Motor neuron (in vitro differentiated cells): ENCODE results near the gene ITPRIP. TPM values are rescaled to one million over a fixed set of nuclear protein-coding genes. Genes with fewer than 3 reads are reported as not detected.

ENCODE experiments used
- ATAC-seq, 8 experiments: fragments of 200-7000 bp; cut with Tn5 transposase; replicated peaks in 6 of 8; 2 replicates each; pipeline ENCODE4 v1.8.0; 2021; ENCODE audit warnings: mild to moderate bottlenecking in 8 of 8, moderate library complexity in 8 of 8
- H3K27ac ChIP-seq, 2 donors: fragments of 250-450 bp; sonication (Bioruptor Pico); 2 replicates each; pipeline ENCODE4 v1.9.0; 2021; ENCODE audit warnings: antibody characterized with exemption in 2 of 2, mild to moderate bottlenecking in 2 of 2, moderate library complexity in 1 of 2
- H3K4me1 ChIP-seq, 2 donors: fragments of 250-450 bp; sonication (Bioruptor Pico); replicated peaks in 1 of 2; 2 replicates each; pipeline ENCODE4 v1.6.1; 2021; ENCODE audit warnings: antibody characterized with exemption in 2 of 2, mild to moderate bottlenecking in 2 of 2, moderate library complexity in 1 of 2
- H3K4me3 ChIP-seq, 5 donors: fragments of 250-450 bp; sonication (Bioruptor Pico); 2 replicates each; pipeline ENCODE4 v1.9.0; 2021; ENCODE audit warnings: antibody characterized with exemption in 5 of 5, mild to moderate bottlenecking in 5 of 5, moderate library complexity in 4 of 5
- WGBS, 10 experiments: fragments of 450-650 bp; shearing (Covaris generic); methylation state at CpG; one replicate each; pipeline ENCODE4 v1.0.0; 2022; 5-methylcytosine and 5-hydroxymethylcytosine counted together
- in situ Hi-C, 9 experiments: fragments of 400-800 bp; cut with MboI; loops; one replicate each; pipeline ENCODE4 v1.15.0; 2021; ENCODE audit warnings: low sequenced_read_pairs in 9 of 9, low pct_unique_long_range_greater_than_20kb in 2 of 9; ENCODE audit not compliant: unreplicated experiment in 9 of 9
- total RNA-seq, 8 experiments: library from RNA; unstranded; fragments of 300-600 nt; gene quantifications; 2 replicates each; pipeline versions ENCODE4 v1.2.3 to v1.2.4, GENCODE V29; 2022

The ITPRIP gene
- total RNA-seq, 8 experiments from 2014 or later: 5.4 to 17.7 (median 8.6) TPM

GRCh38 chr10:104328896-104329710 lies 9.2 kb downstream of the ITPRIP start:
- Histone ChIP-seq H3K4me1 (peaks cover 81 to 82% of the 10 kb centered on the region in 2 donors), H3K4me3 (peak overlapping the region; percentile 21 to 37 (median 30)), H3K27ac (peak overlapping the region; percentile 90 to 97)
- ATAC-seq: peak; percentile 30 to 79 (median 75)
- in situ Hi-C loops: no loop called here
- 0 to 27% (median 15%) methylated on average over 3 to 6 of the region's 15 CpGs; no CpG with 5 or more reads in 4 of the 10 experiments for whole genome bisulfite sequencing, 10 experiments

- in situ Hi-C loops: no loop called here
- ATAC-seq: no peak
- Histone ChIP-seq H3K27ac (peak overlapping the region; percentile 90 to 97), H3K4me3 (peak overlapping the region; percentile 21 to 37 (median 30)), H3K4me1 (peaks cover 75 to 79% of the 10 kb centered on the region in 2 donors)
- WGBS, 10 experiments: 0% methylated on average over 1 to 2 of the region's 3 CpGs; no CpG with 5 or more reads in 8 of the 10 experiments
Observed at GRCh38 chr10:104328646-104328895, 9.7 kb downstream of the ITPRIP start.

DNA sequence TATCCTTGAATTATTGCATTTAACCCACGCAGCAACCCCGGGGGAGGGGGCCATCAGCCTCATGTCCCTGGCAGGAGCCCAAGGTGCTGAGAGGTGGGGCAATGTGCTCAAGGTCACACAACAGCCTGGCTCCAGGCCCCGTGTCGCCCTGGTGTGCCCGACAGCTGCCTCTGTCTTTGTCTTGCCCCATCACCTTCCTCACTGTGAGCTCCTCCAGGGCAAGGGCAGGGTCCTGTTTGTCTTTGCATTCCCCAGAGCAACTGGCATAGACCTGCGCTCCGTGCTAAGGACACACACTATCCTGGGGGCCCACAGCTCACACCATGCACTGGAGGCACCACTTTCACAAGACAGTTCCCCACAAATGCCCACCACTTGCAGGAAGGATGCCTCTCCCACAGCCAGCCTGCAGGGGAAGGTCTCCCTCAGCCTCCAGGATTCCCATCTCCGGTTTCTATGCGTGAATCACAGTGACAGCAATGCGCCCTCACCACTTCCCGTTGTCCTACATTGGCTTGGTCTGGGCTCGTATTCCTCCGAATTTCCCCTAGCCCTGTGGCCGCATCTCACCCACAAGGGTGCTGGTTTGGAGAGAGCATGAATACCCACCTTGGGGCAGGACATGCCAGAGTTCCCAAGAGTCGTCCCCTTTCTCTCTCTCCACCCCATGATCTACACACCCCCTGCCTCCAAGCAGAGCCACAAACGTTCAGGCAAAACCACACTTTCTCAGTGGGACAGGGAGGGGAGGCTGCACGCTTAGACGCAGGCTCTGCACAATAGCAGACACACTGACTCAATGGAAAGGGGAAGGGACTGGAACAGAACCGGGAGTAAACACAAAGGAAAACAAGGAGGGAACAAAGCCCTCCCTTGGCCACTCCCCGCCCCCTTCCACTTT lies 10.3 kb downstream of the ITPRIP start:
- peak; percentile 2 to 60 (median 49) for ATAC-seq
- WGBS, 10 experiments: 0 to 48% (median 6%) methylated on average over 1 to 5 of the region's 20 CpGs; no CpG with 5 or more reads in 2 of the 10 experiments
- Histone ChIP-seq H3K4me3 (peak overlapping the region; percentile 21 to 37 (median 30)), H3K27ac (peak overlapping the region; percentile 90 to 97), H3K4me1 (peaks cover 70 to 74% of the 10 kb centered on the region in 2 donors)
- in situ Hi-C loops: no loop called here

DNA sequence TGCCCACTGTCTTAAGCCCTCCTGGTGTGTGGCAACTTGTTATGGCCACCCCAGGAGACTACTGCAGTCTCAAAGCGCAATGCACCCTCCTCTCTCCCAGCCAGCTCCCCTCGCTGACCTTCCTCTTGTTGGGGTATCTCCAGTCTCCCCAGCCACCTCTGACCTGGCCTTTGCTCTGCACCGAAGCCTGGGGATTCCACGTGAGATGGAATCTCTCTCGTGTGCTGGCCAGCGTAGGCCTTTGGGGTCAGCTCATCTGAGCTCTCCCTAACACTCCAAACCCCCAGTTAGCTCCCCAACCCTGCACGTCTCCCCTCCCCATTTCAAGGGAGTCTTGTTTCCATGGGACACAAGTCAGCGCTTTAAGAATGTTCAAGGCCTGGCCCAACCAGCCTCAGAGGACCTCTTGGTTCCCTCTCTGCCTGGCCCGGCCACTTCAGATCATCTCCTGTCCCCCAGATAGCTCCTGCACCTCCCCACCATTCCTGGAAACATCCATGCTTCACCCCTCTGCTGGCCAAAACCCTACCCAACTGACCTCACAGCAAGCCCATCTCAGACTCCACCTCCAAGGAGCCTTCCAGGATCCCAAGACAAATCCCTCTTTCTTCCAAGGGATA lies 11.2 kb downstream of the ITPRIP start:
- Histone ChIP-seq H3K4me3 (peak overlapping the region in 4 of 5 donors; percentile 22 to 37 (median 32)), H3K4me1 (peaks cover 64 to 74% of the 10 kb centered on the region in 2 donors), H3K27ac (peak overlapping the region; percentile 90 to 97)
- no peak for ATAC-seq
- 69 to 94% (median 85%) methylated on average over 2 to 5 of the region's 9 CpGs; no CpG with 5 or more reads in 5 of the 10 experiments for WGBS, 10 experiments
- in situ Hi-C loops: no loop called here

- ATAC-seq: no peak
- Histone ChIP-seq H3K27ac (no peak overlapping the region), H3K4me3 (no peak overlapping the region), H3K4me1 (peaks cover 59 to 74% of the 10 kb centered on the region in 2 donors)
- in situ Hi-C loops: no loop called here
- WGBS, 10 experiments: 38 to 100% (median 93%) methylated on average over 1 to 13 of the region's 28 CpGs; no CpG with 5 or more reads in 1 of the 10 experiments
Observed at GRCh38 chr10:104325436-104326435, 12.5 kb downstream of the ITPRIP start.

- 93 to 100% (median 100%) methylated on average over 1 to 7 of the region's 10 CpGs; no CpG with 5 or more reads in 2 of the 10 experiments for WGBS, 10 experiments
- no peak for ATAC-seq
- Histone ChIP-seq H3K4me3 (no peak overlapping the region), H3K27ac (no peak overlapping the region), H3K4me1 (peaks cover 54 to 74% of the 10 kb centered on the region in 2 donors)
- in situ Hi-C loops: no loop called here
Observed at GRCh38 chr10:104324931-104325330, 13.3 kb downstream of the ITPRIP start.

DNA sequence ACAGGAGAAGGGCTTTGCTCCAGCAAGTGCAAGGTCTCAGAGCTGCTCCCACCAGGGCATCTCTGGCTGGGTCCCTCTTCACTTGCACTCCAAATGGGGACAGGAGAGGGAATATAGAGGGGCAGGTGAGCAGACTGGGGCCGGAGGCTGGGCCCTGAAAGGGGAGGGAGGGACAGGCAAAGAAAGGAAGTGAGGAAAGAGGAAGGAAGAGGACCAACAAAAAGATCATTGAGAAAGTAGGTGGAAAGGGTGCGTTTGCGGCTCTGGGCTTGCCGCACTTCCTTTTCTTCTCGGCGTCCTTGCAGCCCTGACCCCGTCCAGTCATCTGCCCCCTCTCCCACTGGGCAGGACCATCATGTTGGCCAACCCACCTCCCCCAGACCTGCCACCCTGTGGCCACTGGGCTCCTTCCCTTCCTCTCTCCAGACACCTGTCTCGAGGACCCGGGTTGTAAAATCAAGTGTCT lies 14.0 kb downstream of the ITPRIP start:
- in situ Hi-C loops: no loop called here
- H3K4me3 ChIP-seq: no peak overlapping the region
- H3K27ac ChIP-seq: no peak overlapping the region
- ATAC-seq: no peak
- 90 to 100% (median 93%) methylated on average over 3 to 6 of the region's 9 CpGs; no CpG with 5 or more reads in 7 of the 10 experiments for WGBS, 10 experiments
- peaks cover 54 to 74% of the 10 kb centered on the region in 2 donors for H3K4me1 ChIP-seq

- ATAC-seq: no peak
- Histone ChIP-seq H3K4me3 (no peak overlapping the region), H3K27ac (no peak overlapping the region), H3K4me1 (peaks cover 50 to 75% of the 10 kb centered on the region in 2 donors)
- in situ Hi-C loops: no loop called here
- WGBS, 10 experiments: 83 to 100% (median 100%) methylated on average over 1 to 2 of the region's 4 CpGs; no CpG with 5 or more reads in 5 of the 10 experiments
Observed at GRCh38 chr10:104323760-104324201, 14.5 kb downstream of the ITPRIP start.

DNA sequence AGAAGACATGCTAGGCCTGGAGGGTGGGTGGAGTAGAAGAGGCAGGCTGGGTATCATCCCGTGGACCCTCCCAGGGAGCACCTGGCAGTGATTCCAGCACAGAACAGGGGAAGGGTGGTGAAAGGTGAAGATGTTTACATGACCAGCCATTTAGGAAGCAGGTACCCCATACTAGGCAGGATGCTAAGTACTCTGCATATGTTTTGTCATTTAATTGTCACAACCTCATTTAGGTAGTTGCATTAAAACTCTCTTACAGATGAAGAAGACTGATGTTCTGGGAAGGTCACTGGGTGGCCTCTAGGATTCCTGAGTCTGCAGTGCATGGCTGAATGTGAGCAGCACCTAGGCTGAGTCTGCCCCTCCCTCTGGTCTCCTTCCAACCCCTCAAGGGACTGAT lies 15.2 kb downstream of the ITPRIP start:
- no peak for ATAC-seq
- in situ Hi-C loops: no loop called here
- Histone ChIP-seq H3K4me3 (no peak overlapping the region), H3K4me1 (peaks cover 44 to 78% of the 10 kb centered on the region in 2 donors), H3K27ac (no peak overlapping the region)
- 80 to 88% (median 83%) methylated on average over 1 of the region's 1 CpG; no CpG with 5 or more reads in 7 of the 10 experiments for WGBS, 10 experiments

GRCh38 chr10:104322416-104322782 lies 15.9 kb downstream of the ITPRIP start:
- WGBS, 10 experiments: 36 to 100% (median 89%) methylated on average over 1 to 7 of the region's 7 CpGs; no CpG with 5 or more reads in 2 of the 10 experiments
- ATAC-seq: peak in 3 of 8 experiments; percentile 3 to 38 (median 8)
- H3K4me3 ChIP-seq: no peak overlapping the region
- in situ Hi-C loops: no loop called here
- peaks cover 40 to 78% of the 10 kb centered on the region in 2 donors for H3K4me1 ChIP-seq
- H3K27ac ChIP-seq: peak overlapping the region in 1 of 2 donors; percentile 18

DNA sequence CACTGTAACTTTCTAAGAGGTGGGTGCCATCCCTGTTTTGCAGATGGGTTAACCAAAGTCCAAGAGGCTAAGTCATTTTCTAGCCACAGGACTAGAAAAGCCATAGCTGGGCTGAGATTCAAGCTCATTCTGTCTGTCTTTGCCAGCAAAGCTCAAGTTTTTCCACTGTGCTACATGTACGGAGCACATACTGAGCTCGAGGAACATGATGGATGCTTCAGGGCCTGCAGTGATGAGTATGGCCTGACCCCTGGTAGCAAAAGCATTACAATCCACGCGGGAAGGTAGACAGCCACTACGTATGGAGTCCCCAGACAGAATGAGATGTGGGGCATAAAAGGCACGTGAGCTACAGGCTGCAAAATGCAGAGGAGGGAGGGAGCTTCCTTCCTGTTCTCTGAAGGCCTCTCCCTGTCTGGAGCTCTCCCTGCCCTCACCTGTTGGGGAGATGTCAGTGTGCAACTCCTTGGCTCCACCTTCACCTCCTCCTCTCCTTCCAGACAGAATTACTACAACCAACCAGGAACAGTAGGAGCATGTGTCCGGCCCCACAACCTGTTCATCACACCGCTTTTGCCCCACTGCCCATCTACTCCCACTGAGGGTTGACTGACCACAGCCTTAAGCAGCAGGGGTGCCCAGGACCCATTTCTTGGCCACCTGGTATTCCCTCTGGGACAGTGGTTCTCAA lies 16.4 kb downstream of the ITPRIP start:
- peak in 5 of 8 experiments; percentile 16 to 66 (median 48) for ATAC-seq
- H3K4me1 ChIP-seq: peaks cover 36 to 78% of the 10 kb centered on the region in 2 donors
- H3K4me3 ChIP-seq: no peak overlapping the region
- in situ Hi-C loops: no loop called here
- H3K27ac ChIP-seq: peak overlapping the region; percentile 18 to 42
- WGBS, 10 experiments: 0 to 85% (median 71%) methylated on average over 1 to 8 of the region's 8 CpGs; no CpG with 5 or more reads in 2 of the 10 experiments
